BJ (cell line): ENCODE data around the gene GOLM1. TPM values are rescaled to one million over a fixed set of nuclear protein-coding genes. Genes with fewer than 3 reads are reported as not detected.

ENCODE experiments used
- CTCF ChIA-PET: fragments of 350-600 bp; formaldehyde crosslinking; extraction: SDS; loops from one replicate; lab custom pipeline; 2021; ENCODE audit warnings: antibody characterized with exemption, inconsistent platforms; lab: Yijun Ruan, JAX
- POLR2A ChIA-PET: fragments of 300-600 bp; sonication (Branson Sonifier 250); formaldehyde crosslinking; extraction: SDS; loops from one replicate; lab custom pipeline; 2021; ENCODE audit warnings: antibody characterized with exemption; lab: Charles Lee
- DNase-seq: peaks from one replicate; pipeline ENCODE4 v3.0.0-alpha.2; 2011; ENCODE audit warnings: low read depth
- H3K27me3 ChIP-seq: 2 replicates; pipeline ENCODE4 v1.6.0; 2011; ENCODE audit warnings: low read length; ENCODE audit not compliant: control insufficient read depth, insufficient read depth
- H3K36me3 ChIP-seq: 2 replicates; pipeline ENCODE4 v1.5.1; 2011; ENCODE audit warnings: low read length; ENCODE audit not compliant: control insufficient read depth, insufficient read depth
- H3K4me3 ChIP-seq: 2 replicates; pipeline ENCODE4 v1.5.1; 2011; ENCODE audit warnings: low read depth, mild to moderate bottlenecking, control low read depth, low read length
- CTCF ChIP-seq: IDR thresholded peaks from 2 replicates; pipeline ENCODE4 v1.5.1; 2011; ENCODE audit warnings: low read depth, mild to moderate bottlenecking, control low read depth, inconsistent platforms, low read length, moderate library complexity; ENCODE audit not compliant: insufficient read depth
- polyA plus RNA-seq: library from polyadenylated mRNA; depleted of rRNA; stranded (reverse); fragments of >200 nt; gene quantifications from 2 replicates; pipeline ENCODE4 v1.2.3, GENCODE V29; 2011

The GOLM1 gene
- polyA plus RNA-seq, 1 experiment: 34.7 TPM

- peaks cover 1% of the 10 kb centered on the region; the same call in 1 of the 2 replicates for H3K36me3 ChIP-seq
- no peak overlapping the region for H3K4me3 ChIP-seq
- no peak for DNase-seq
- TF ChIP-seq CTCF: no peak
- ChIA-PET CTCF (interaction anchor here (1.3 kb wide), 1 partner anchor 15 kb away, joined by 4 read pairs; no protein-coding TSS in a partner anchor), POLR2A (no interaction called here)
- H3K27me3 ChIP-seq: no peaks in the 10 kb centered on the region
Measured at GRCh38 chr9:86079865-86080469, 19.4 kb downstream of the GOLM1 start.

- CTCF ChIA-PET: interaction anchor here (1.0 to 1.3 kb wide), 2 partner anchors 11 to 14 kb away, joined by 3 to 4 read pairs; no protein-coding TSS in a partner anchor
- Histone ChIP-seq H3K27me3 (no peaks in the 10 kb centered on the region), H3K4me3 (no peak overlapping the region), H3K36me3 (peaks cover 1% of the 10 kb centered on the region; the same call in 1 of the 2 replicates)
- POLR2A ChIA-PET: no interaction called here
- DNase-seq: no peak
- no peak for TF ChIP-seq CTCF
Measured at GRCh38 chr9:86079421-86079831, 19.9 kb downstream of the GOLM1 start.

GRCh38 chr9:86078731-86079130 lies 20.6 kb downstream of the GOLM1 start:
- no peak for TF ChIP-seq CTCF
- Histone ChIP-seq H3K4me3 (no peak overlapping the region), H3K36me3 (peaks cover 1% of the 10 kb centered on the region; the same call in 1 of the 2 replicates), H3K27me3 (no peaks in the 10 kb centered on the region)
- no peak for DNase-seq
- CTCF ChIA-PET: interaction anchor here (1.0 to 1.3 kb wide), 2 partner anchors 11 to 13 kb away, joined by 3 to 4 read pairs; no protein-coding TSS in a partner anchor
- POLR2A ChIA-PET: no interaction called here

- POLR2A ChIA-PET: no interaction called here
- TF ChIP-seq CTCF: no peak
- Histone ChIP-seq H3K36me3 (peaks cover 1% of the 10 kb centered on the region; the same call in 1 of the 2 replicates), H3K27me3 (no peaks in the 10 kb centered on the region), H3K4me3 (no peak overlapping the region)
- CTCF ChIA-PET: no interaction called here
- no peak for DNase-seq
Measured at GRCh38 chr9:86077276-86077675, 22.1 kb downstream of the GOLM1 start.

GRCh38 chr9:86075132-86076109 lies 23.9 kb downstream of the GOLM1 start:
- Histone ChIP-seq H3K36me3 (peaks cover 1% of the 10 kb centered on the region; the same call in 1 of the 2 replicates), H3K27me3 (no peaks in the 10 kb centered on the region), H3K4me3 (no peak overlapping the region)
- POLR2A ChIA-PET: no interaction called here
- no peak for TF ChIP-seq CTCF
- CTCF ChIA-PET: interaction anchor here (1.2 kb wide), 1 partner anchor 24 kb away, joined by 3 read pairs; the partner anchor contains the start of gene GOLM1
- DNase-seq: no peak
